Measurements from ENCODE around the gene TTC9C.

TTC9C gene, protein sequence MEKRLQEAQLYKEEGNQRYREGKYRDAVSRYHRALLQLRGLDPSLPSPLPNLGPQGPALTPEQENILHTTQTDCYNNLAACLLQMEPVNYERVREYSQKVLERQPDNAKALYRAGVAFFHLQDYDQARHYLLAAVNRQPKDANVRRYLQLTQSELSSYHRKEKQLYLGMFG

DNA sequence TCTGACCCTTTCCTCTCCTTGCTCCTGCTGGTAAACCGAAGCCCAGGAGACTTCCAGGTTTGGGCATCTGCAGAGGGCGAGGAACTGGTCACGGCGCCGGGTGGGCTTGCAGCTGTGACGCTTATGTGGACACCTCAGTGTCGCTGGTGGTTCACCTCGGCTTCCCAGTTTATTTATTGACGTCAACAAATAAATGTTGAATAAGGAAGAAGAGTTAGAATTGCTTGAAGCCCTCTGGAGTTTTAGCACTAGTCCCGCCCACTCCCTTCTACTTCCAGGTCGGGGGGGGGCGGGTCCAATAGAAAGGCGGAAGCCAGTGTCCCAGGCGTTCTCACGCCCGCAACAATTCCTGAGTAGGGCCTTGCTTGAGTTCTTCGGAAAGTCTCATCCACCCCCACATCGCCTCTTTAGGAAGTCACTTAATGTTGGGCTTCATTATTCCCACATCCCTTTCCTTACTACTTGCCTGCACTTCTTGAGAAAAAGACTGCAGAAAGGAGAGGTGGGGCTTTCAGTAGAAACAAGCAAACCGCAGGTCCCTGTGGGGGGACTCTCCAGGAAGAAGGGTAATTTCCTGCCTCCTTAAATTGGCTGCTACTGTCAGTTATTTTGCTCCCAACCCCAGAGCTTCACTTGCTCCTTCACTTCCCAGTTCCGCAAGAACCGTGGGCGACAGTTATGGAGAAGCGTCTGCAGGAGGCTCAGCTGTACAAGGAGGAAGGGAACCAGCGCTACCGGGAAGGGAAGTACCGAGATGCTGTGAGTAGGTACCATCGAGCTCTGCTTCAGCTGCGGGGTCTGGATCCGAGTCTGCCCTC lies at the start of gene TTC9C:
Gene TTC9C (plus strand): TSS at position 316 of the 818 bp plus-strand sequence. CDS start 363 bp downstream, at position 679.
- ATAC-seq = peak; percentile 77
- TF ChIP-seq ZFP30 (CRISPR knock-in tag; IDR thresholded peaks at IDR 0.05) (no peak), PPARA (CRISPR knock-in tag; IDR thresholded peaks at IDR 0.05; ENCODE audit: borderline replicate concordance) (no peak), ZFP3 (CRISPR knock-in tag; IDR thresholded peaks at IDR 0.05) (no peak), ZNF565 (CRISPR knock-in tag; conservative IDR thresholded peaks at IDR 0.05; ENCODE audit: low read depth) (no peak), GLIS3 (CRISPR knock-in tag; IDR thresholded peaks at IDR 0.05) (no peak), TCF4 (CRISPR knock-in tag; IDR thresholded peaks at IDR 0.05; ENCODE audit: borderline replicate concordance) (no peak), ZC3H10 (CRISPR knock-in tag; IDR thresholded peaks at IDR 0.05) (no peak), ZNF8 (CRISPR knock-in tag; IDR thresholded peaks at IDR 0.05) (no peak), ZNF70 (CRISPR knock-in tag; IDR thresholded peaks at IDR 0.05) (no peak), ARNTL (CRISPR knock-in tag; IDR thresholded peaks at IDR 0.05; ENCODE audit: borderline replicate concordance, low read depth) (no peak)
- TF ChIP-seq, protein P1, sequence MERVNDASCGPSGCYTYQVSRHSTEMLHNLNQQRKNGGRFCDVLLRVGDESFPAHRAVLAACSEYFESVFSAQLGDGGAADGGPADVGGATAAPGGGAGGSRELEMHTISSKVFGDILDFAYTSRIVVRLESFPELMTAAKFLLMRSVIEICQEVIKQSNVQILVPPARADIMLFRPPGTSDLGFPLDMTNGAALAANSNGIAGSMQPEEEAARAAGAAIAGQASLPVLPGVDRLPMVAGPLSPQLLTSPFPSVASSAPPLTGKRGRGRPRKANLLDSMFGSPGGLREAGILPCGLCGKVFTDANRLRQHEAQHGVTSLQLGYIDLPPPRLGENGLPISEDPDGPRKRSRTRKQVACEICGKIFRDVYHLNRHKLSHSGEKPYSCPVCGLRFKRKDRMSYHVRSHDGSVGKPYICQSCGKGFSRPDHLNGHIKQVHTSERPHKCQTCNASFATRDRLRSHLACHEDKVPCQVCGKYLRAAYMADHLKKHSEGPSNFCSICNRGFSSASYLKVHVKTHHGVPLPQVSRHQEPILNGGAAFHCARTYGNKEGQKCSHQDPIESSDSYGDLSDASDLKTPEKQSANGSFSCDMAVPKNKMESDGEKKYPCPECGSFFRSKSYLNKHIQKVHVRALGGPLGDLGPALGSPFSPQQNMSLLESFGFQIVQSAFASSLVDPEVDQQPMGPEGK (CRISPR knock-in tag; IDR thresholded peaks at IDR 0.05; ENCODE audit: borderline replicate concordance) = no peak
- TF ChIP-seq, protein P2, sequence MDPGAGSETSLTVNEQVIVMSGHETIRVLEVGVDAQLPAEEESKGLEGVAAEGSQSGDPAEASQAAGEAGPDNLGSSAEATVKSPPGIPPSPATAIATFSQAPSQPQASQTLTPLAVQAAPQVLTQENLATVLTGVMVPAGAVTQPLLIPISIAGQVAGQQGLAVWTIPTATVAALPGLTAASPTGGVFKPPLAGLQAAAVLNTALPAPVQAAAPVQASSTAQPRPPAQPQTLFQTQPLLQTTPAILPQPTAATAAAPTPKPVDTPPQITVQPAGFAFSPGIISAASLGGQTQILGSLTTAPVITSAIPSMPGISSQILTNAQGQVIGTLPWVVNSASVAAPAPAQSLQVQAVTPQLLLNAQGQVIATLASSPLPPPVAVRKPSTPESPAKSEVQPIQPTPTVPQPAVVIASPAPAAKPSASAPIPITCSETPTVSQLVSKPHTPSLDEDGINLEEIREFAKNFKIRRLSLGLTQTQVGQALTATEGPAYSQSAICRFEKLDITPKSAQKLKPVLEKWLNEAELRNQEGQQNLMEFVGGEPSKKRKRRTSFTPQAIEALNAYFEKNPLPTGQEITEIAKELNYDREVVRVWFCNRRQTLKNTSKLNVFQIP (CRISPR knock-in tag; IDR thresholded peaks at IDR 0.05; ENCODE audit: borderline replicate concordance, low read depth) = no peak
- TF ChIP-seq, protein P3, sequence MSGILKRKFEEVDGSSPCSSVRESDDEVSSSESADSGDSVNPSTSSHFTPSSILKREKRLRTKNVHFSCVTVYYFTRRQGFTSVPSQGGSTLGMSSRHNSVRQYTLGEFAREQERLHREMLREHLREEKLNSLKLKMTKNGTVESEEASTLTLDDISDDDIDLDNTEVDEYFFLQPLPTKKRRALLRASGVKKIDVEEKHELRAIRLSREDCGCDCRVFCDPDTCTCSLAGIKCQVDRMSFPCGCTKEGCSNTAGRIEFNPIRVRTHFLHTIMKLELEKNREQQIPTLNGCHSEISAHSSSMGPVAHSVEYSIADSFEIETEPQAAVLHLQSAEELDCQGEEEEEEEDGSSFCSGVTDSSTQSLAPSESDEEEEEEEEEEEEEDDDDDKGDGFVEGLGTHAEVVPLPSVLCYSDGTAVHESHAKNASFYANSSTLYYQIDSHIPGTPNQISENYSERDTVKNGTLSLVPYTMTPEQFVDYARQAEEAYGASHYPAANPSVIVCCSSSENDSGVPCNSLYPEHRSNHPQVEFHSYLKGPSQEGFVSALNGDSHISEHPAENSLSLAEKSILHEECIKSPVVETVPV (CRISPR knock-in tag; IDR thresholded peaks at IDR 0.05) = no peak
- TF ChIP-seq, protein P4, sequence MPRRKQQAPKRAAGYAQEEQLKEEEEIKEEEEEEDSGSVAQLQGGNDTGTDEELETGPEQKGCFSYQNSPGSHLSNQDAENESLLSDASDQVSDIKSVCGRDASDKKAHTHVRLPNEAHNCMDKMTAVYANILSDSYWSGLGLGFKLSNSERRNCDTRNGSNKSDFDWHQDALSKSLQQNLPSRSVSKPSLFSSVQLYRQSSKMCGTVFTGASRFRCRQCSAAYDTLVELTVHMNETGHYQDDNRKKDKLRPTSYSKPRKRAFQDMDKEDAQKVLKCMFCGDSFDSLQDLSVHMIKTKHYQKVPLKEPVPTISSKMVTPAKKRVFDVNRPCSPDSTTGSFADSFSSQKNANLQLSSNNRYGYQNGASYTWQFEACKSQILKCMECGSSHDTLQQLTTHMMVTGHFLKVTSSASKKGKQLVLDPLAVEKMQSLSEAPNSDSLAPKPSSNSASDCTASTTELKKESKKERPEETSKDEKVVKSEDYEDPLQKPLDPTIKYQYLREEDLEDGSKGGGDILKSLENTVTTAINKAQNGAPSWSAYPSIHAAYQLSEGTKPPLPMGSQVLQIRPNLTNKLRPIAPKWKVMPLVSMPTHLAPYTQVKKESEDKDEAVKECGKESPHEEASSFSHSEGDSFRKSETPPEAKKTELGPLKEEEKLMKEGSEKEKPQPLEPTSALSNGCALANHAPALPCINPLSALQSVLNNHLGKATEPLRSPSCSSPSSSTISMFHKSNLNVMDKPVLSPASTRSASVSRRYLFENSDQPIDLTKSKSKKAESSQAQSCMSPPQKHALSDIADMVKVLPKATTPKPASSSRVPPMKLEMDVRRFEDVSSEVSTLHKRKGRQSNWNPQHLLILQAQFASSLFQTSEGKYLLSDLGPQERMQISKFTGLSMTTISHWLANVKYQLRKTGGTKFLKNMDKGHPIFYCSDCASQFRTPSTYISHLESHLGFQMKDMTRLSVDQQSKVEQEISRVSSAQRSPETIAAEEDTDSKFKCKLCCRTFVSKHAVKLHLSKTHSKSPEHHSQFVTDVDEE (CRISPR knock-in tag; IDR thresholded peaks at IDR 0.05) = no peak

DNA sequence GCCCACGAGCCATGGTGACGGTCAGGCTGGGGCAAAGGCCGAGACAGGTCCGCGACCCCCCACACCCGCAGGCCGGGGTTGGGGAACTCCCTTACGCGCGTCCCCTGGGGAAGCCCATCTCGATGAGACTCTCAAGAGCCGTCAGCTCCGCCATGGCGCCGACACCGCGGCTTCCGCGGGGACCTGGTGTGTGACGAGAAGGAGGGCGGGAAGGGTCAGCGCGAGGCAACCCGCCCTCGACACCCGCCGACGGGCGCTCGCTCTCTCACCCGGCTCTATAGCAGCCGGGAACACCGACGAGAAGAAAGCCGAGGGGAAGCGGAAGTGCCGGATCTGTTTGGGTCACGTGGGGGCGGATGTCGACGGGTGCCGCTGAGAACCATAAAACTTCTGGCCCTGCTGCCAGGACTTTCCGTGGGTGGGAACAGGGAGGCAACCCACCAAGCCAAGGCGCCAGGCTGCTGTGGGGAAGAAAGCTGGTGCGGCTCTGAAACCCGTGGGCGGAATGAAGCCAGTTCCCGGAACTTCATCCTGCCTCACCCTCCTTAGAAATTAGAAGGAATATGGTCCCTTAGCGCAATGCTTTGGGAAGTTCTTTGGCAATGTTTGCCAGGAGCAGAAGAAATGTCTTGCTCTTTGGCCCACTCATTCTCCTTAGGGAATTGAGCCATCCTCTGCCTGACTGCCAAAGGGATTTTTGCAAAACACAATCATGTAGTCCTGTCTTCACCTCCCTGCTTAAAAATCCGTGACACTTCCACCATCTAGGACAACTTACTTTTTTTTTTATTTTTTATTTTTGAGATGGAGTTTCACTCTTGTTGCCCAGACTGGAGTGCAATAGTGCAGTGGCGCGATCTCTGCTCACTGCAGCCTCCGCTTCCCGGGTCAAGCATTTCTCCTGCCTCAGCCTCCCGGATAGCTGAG lies 49.3 kb upstream of the TTC9C start, which contains the start of gene UBXN1:
Gene UBXN1 (minus strand): TSS at position 304 of the 927 bp plus-strand sequence. CDS start 150 bp downstream, at position 154.
- no peak for TF ChIP-seq TCF4 (CRISPR knock-in tag; IDR thresholded peaks at IDR 0.05; ENCODE audit: borderline replicate concordance)
- TF ChIP-seq, protein P3 (CRISPR knock-in tag; IDR thresholded peaks at IDR 0.05) = no peak
- no peak for TF ChIP-seq ZFP30 (CRISPR knock-in tag; IDR thresholded peaks at IDR 0.05)
- no peak for TF ChIP-seq BACH2 (CRISPR knock-in tag; IDR thresholded peaks at IDR 0.05; ENCODE audit: borderline replicate concordance)
- no peak for TF ChIP-seq OSR1 (CRISPR knock-in tag; IDR thresholded peaks at IDR 0.05)
- TF ChIP-seq ZNF70 (CRISPR knock-in tag; IDR thresholded peaks at IDR 0.05) = no peak
- TF ChIP-seq ZFP3 (CRISPR knock-in tag; IDR thresholded peaks at IDR 0.05) = no peak
- TF ChIP-seq CSDC2 (CRISPR knock-in tag; IDR thresholded peaks at IDR 0.05) = no peak
- TF ChIP-seq SNAI2 (CRISPR knock-in tag; IDR thresholded peaks at IDR 0.05) = no peak
- TF ChIP-seq, protein P1 (CRISPR knock-in tag; IDR thresholded peaks at IDR 0.05; ENCODE audit: borderline replicate concordance) = no peak
- ATAC-seq = peak; percentile 86
